ENCODE data around the gene MAD1L1.

GRCh38 chr7:1979591-1980560 is 252.9 kb downstream of the MAD1L1 start:
- TF ChIP-seq GATA3 (IDR thresholded peaks at IDR 0.05; ENCODE audit: low read depth, low read length) = no peak
- no peak for TF ChIP-seq GATA2 (IDR thresholded peaks at IDR 0.05; ENCODE audit: low read depth, low read length)
